Measurements from ENCODE around the gene BAG3.

BAG3 gene

DNA sequence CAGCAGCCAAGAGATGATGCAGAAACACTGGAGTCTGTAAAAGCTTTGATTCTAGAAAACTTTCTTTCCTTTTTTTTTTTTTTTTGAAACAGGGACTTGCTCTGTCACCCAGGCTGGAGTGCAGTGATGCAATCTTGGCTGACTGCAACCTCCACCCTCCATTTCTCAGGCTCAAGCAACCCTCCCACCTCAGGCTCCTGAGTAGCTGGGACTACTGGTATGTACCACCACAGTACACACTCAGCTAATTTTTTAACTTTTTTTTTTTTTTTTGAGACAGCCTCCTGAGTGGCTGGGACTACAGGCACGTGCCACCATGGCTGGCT is 17.0 kb upstream of the BAG3 start:
- Histone ChIP-seq H3K4me3 (ENCODE audit: low read depth in 1 of 2, low read length in 1 of 2) (no peak overlapping the region), H3K9me3 (no peaks in the 10 kb centered on the region), H3K27me3 (no peaks in the 10 kb centered on the region), H3K4me1 (ENCODE audit: control insufficient read depth in 1 of 2, insufficient read depth in 1 of 2, low read depth in 1 of 2, low read length in 1 of 2) (no peaks in the 10 kb centered on the region), H3K36me3 (no peaks in the 10 kb centered on the region), H3K27ac (no peak overlapping the region)
- TF ChIP-seq, protein P1, sequence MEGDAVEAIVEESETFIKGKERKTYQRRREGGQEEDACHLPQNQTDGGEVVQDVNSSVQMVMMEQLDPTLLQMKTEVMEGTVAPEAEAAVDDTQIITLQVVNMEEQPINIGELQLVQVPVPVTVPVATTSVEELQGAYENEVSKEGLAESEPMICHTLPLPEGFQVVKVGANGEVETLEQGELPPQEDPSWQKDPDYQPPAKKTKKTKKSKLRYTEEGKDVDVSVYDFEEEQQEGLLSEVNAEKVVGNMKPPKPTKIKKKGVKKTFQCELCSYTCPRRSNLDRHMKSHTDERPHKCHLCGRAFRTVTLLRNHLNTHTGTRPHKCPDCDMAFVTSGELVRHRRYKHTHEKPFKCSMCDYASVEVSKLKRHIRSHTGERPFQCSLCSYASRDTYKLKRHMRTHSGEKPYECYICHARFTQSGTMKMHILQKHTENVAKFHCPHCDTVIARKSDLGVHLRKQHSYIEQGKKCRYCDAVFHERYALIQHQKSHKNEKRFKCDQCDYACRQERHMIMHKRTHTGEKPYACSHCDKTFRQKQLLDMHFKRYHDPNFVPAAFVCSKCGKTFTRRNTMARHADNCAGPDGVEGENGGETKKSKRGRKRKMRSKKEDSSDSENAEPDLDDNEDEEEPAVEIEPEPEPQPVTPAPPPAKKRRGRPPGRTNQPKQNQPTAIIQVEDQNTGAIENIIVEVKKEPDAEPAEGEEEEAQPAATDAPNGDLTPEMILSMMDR (IDR thresholded peaks at IDR 0.05), result no peak

DNA sequence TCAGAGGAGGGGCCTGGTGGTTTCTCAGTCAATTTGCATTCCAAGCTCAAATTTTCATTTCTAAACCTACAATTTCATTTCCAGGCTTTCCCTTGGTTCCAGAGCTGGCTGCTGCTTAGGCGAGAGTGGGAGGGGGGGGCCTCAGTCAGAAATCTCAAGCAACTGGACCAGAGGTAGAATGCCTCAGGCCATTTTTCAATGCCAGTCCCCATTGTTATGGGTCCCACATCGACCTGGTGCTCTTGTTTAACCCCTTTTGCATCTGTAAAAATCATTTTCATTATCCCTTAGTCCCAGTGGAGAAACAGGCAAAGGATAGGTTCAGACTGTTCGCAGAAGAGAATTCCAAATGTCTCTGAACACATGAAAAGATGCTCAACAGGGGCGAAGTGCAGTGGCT is 13.5 kb upstream of the BAG3 start:
- Histone ChIP-seq H3K4me1 (ENCODE audit: control insufficient read depth in 1 of 2, insufficient read depth in 1 of 2, low read depth in 1 of 2, low read length in 1 of 2) (no peaks in the 10 kb centered on the region), H3K27ac (no peak overlapping the region), H3K9me3 (no peaks in the 10 kb centered on the region), H3K4me3 (ENCODE audit: low read depth in 1 of 2, low read length in 1 of 2) (no peak overlapping the region), H3K27me3 (no peaks in the 10 kb centered on the region), H3K36me3 (no peaks in the 10 kb centered on the region)
- TF ChIP-seq, protein P1 (IDR thresholded peaks at IDR 0.05), result no peak

DNA sequence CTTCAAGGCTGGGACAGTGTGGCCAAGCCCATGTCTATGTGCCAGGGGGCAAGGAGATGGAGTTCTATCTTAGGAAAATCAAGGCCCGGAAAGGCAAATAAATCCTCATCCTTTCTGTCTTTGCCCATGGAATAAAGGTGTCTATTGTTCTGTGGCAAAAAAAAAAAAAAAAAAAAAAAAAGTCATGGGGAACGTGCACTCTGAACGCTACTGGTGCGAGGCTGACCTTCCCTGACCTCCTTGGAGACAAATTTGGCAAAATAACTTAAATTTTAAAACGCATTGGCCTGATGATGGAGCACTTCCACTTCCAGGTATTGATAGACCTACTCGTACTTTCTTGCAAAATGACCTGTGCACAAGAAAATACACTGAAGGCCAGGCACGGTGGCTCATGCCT is 12.2 kb upstream of the BAG3 start:
- H3K36me3 ChIP-seq, result no peaks in the 10 kb centered on the region
- H3K4me3 ChIP-seq (ENCODE audit: low read depth in 1 of 2, low read length in 1 of 2), result no peak overlapping the region
- no peaks in the 10 kb centered on the region for H3K27me3 ChIP-seq
- H3K9me3 ChIP-seq, result no peaks in the 10 kb centered on the region
- TF ChIP-seq, protein P1 (IDR thresholded peaks at IDR 0.05), result no peak
- no peak overlapping the region for H3K27ac ChIP-seq
- no peaks in the 10 kb centered on the region for H3K4me1 ChIP-seq (ENCODE audit: control insufficient read depth in 1 of 2, insufficient read depth in 1 of 2, low read depth in 1 of 2, low read length in 1 of 2)

DNA sequence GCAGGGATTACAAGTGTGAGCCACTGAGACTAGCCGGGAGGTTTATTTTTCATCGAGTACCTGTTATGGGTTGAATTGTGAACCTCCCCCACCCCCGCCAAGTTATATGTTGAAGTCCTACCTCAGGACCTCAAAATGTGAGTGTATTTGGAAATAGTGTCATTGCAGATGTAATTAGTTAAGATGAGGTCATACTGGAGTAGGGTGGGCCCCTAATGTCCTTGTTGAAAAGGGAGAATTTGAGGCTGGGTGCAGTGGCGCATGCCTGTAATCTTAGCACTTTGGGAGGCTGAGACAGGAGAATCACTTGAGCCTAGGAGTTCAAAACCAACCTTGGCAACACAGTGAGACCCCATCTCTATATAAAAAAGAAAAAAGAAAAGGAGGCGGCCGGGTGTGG is 10.8 kb upstream of the BAG3 start:
- H3K4me3 ChIP-seq (ENCODE audit: low read depth in 1 of 2, low read length in 1 of 2), result no peak overlapping the region
- H3K9me3 ChIP-seq, result no peaks in the 10 kb centered on the region
- H3K4me1 ChIP-seq (ENCODE audit: control insufficient read depth in 1 of 2, insufficient read depth in 1 of 2, low read depth in 1 of 2, low read length in 1 of 2), result no peaks in the 10 kb centered on the region
- H3K27ac ChIP-seq, result no peak overlapping the region
- no peaks in the 10 kb centered on the region for H3K36me3 ChIP-seq
- TF ChIP-seq, protein P1 (IDR thresholded peaks at IDR 0.05), result no peak
- no peaks in the 10 kb centered on the region for H3K27me3 ChIP-seq

DNA sequence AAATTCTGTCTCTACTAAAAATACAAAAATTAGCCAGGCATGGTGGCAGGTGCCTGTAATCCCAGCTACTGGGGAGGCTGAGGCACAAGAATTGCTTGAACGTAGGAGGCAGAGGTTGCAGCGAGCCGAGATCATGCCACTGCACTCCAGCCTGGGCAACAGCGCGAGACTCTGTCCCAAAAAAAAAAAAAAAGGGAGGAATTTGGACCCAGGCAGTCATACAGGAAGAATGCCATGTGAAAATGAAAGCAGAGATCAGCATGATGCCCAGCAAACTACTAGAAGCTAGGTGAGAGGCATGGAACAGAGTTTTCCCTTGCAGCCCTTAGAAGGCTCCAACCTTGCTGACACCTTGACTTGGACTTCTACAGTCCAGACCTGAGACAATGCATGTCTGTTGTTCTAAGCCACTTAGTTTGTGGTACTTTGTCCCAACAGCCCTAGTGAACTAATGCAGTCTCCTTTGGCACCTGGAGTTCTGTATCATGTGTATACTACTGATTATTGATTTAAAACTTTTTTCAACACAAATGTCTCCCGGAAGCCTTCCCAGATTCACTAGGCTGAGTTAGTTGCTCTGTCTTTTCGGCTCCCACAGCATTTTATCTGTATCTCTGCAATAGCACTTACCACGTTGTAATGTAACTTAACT is 10.2 kb upstream of the BAG3 start:
- no peaks in the 10 kb centered on the region for H3K4me1 ChIP-seq (ENCODE audit: control insufficient read depth in 1 of 2, insufficient read depth in 1 of 2, low read depth in 1 of 2, low read length in 1 of 2)
- no peak overlapping the region for H3K4me3 ChIP-seq (ENCODE audit: low read depth in 1 of 2, low read length in 1 of 2)
- no peaks in the 10 kb centered on the region for H3K27me3 ChIP-seq
- no peaks in the 10 kb centered on the region for H3K9me3 ChIP-seq
- no peak overlapping the region for H3K27ac ChIP-seq
- TF ChIP-seq, protein P1 (IDR thresholded peaks at IDR 0.05), result no peak
- no peaks in the 10 kb centered on the region for H3K36me3 ChIP-seq

All from neutrophil (primary cell).